Gastroesophageal sphincter (tissue), 3 donors: ENCODE measurements around the gene LMNA.

ENCODE experiments used
- CTCF ChIP-seq, 4 experiments: fragments of 200-600 bp in 2 of 4; fragments of 450-650 bp in 2 of 4; sonication (generic) in 1 of 4; IDR thresholded peaks; one replicate each; pipeline ENCODE4 v1.5.1; 2017 to 2019; ENCODE audit warnings: antibody characterized with exemption in 4 of 4, mild to moderate bottlenecking in 2 of 4, moderate library complexity in 2 of 4
- EP300 ChIP-seq: sonication (generic); formaldehyde crosslinking; IDR thresholded peaks from one replicate; pipeline ENCODE4 v1.6.1; 2017; ENCODE audit warnings: antibody characterized with exemption, mild to moderate bottlenecking

GRCh38 chr1:156121457-156121856 is 6.9 kb downstream of the LMNA start:
- TF ChIP-seq CTCF (IDR thresholded peaks at IDR 0.05): no peak
- TF ChIP-seq EP300: no peak
